Transverse colon (tissue), 4 donors: Measurements from ENCODE around the gene SCIN. TPM values are rescaled to one million over a fixed set of nuclear protein-coding genes. Genes with fewer than 3 reads are reported as not detected.

Experiments
- DNase-seq: peaks from one replicate; pipeline ENCODE4 v3.0.0-alpha.2; 2019
- H3K27ac ChIP-seq, 4 donors: fragments of 200-600 bp; sonication (generic); 2 replicates each; pipeline ENCODE4 v1.5.1; 2016 to 2018; ENCODE audit warnings: inconsistent platforms in 4 of 4
- H3K27me3 ChIP-seq: fragments of 200-600 bp; sonication (generic); 2 replicates; pipeline ENCODE4 v1.5.1; 2017; ENCODE audit warnings: inconsistent platforms
- H3K36me3 ChIP-seq, 4 donors: fragments of 200-600 bp; sonication (generic); 2 replicates each; pipeline ENCODE4 v1.5.1; 2017 to 2019; ENCODE audit warnings: inconsistent platforms in 4 of 4
- H3K4me1 ChIP-seq, 4 donors: fragments of 200-600 bp; sonication (generic); 2 replicates each; pipeline ENCODE4 v1.5.1; 2017 to 2020; ENCODE audit warnings: inconsistent platforms in 4 of 4
- H3K4me3 ChIP-seq, 4 donors: fragments of 200-600 bp; sonication (generic); 1 replicate in 1 of 4; 2 replicates in 3 of 4; pipeline versions ENCODE4 v1.5.1 to v1.6.1; 2017 to 2019; ENCODE audit warnings: inconsistent platforms in 4 of 4
- H3K9me3 ChIP-seq, 2 donors: fragments of 200-600 bp; sonication (generic); 2 replicates each; pipeline ENCODE4 v1.5.1; 2017 to 2019; ENCODE audit warnings: inconsistent platforms in 2 of 2
- CTCF ChIP-seq, 5 experiments: fragments of 200-600 bp in 3 of 5; fragments of 450-650 bp in 2 of 5; sonication (generic) in 3 of 5; IDR thresholded peaks; 1 replicate in 2 of 5; 2 replicates in 3 of 5; pipeline ENCODE4 v1.5.1; 2016 to 2017; ENCODE audit warnings: antibody characterized with exemption in 5 of 5, inconsistent platforms in 3 of 5, mild to moderate bottlenecking in 2 of 5, moderate library complexity in 1 of 5
- EP300 ChIP-seq: sonication (generic); formaldehyde crosslinking; IDR thresholded peaks from one replicate; pipeline ENCODE4 v1.6.1; 2017; ENCODE audit warnings: antibody characterized with exemption, low read depth
- POLR2A ChIP-seq: fragments of 450-650 bp; IDR thresholded peaks from one replicate; pipeline ENCODE4 v1.6.1; 2016; ENCODE audit warnings: antibody characterized with exemption, mild to moderate bottlenecking, moderate library complexity
- POLR2AphosphoS5 ChIP-seq, 3 donors: sonication (generic); formaldehyde crosslinking; IDR thresholded peaks; one replicate each; pipeline ENCODE4 v1.6.1; 2016; ENCODE audit warnings: antibody characterized with exemption in 3 of 3
- WGBS, 2 donors: methylation state at CpG; one replicate each; pipeline ENCODE4 v1.1.5; 2018; ENCODE audit warnings: low coverage in 1 of 2; 5-methylcytosine and 5-hydroxymethylcytosine counted together
- in situ Hi-C, 4 donors: fragments of 200-750 bp; cut with MboI; loops; one replicate each; pipeline versions ENCODE4 v1.15.0 to v1.15.1; 2017; ENCODE audit warnings: low sequenced_read_pairs in 3 of 4, low pct_ligation_motif_present in 1 of 4, low pct_unique_long_range_greater_than_20kb in 1 of 4
- intact Hi-C: fragments of 100-400 bp; cut with DNase I; formaldehyde crosslinking; loops from one replicate; pipeline ENCODE4 v1.15.1; 2023; ENCODE audit warnings: low total_unique reads
- total RNA-seq, 4 donors: library from RNA; depleted of rRNA; stranded (reverse); fragments of >200 nt; gene quantifications; one replicate each; pipeline ENCODE4 v1.1.0, GENCODE V29; 2016

Gene SCIN
- total RNA-seq, 4 donors from 2014 or later = 62.3 to 125 (median 86.4) TPM

DNA sequence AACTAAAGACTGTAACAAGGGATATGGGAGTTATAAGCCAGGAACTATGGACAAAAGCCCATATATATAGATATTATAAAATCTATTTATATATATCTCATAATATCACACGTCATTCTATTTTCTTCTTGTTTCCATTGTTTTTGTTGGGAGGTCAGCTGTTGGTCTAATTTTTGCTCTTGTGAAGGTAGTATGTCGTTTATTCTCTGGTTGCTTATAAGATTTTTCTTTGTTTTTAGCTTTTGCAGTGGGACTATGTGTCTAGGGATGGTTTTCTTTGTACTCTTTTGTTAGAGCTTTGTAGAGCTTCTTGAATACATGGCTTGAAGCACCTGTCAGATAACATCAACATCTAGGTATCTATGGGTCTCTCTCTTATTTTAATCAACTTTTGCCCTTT, 130.9 kb downstream of the SCIN start:
- peaks cover 0 to 9% of the 10 kb centered on the region in 2 donors for H3K9me3 ChIP-seq
- TF ChIP-seq EP300 (no peak), POLR2AphosphoS5 (IDR thresholded peaks at IDR 0.05) (no peak), POLR2A (no peak), CTCF (IDR thresholded peaks at IDR 0.05) (no peak)
- intact Hi-C loops = no loop called here

GRCh38 chr7:12703881-12704280, 133.4 kb downstream of the SCIN start:
- intact Hi-C loops = no loop called here
- Histone ChIP-seq H3K27ac (no peak overlapping the region), H3K4me3 (no peak overlapping the region), H3K9me3 (peaks cover 0 to 9% of the 10 kb centered on the region in 2 donors), H3K4me1 (peaks cover 0 to 3% (median 1%) of the 10 kb centered on the region in 4 donors), H3K27me3 (no peaks in the 10 kb centered on the region), H3K36me3 (no peaks in the 10 kb centered on the region)
- TF ChIP-seq POLR2A (no peak), CTCF (IDR thresholded peaks at IDR 0.05) (no peak), EP300 (no peak), POLR2AphosphoS5 (IDR thresholded peaks at IDR 0.05) (no peak)
- no peak for DNase-seq
- in situ Hi-C loops = no loop called here
- WGBS, 2 donors = 39 to 79% methylated on average over 2 of the region's 2 CpGs

More for the DNA sequence above, 130.9 kb downstream of the SCIN start:
- no peaks in the 10 kb centered on the region for H3K27me3 ChIP-seq
- 77 to 85% methylated on average over 2 of the region's 2 CpGs for WGBS, 2 donors
- no peak overlapping the region for H3K27ac ChIP-seq
- in situ Hi-C loops = no loop called here
- H3K36me3 ChIP-seq = no peaks in the 10 kb centered on the region
- DNase-seq = no peak
- no peak overlapping the region for H3K4me3 ChIP-seq
- peaks cover 0 to under 1% (median 0%) of the 10 kb centered on the region in 4 donors for H3K4me1 ChIP-seq

DNA sequence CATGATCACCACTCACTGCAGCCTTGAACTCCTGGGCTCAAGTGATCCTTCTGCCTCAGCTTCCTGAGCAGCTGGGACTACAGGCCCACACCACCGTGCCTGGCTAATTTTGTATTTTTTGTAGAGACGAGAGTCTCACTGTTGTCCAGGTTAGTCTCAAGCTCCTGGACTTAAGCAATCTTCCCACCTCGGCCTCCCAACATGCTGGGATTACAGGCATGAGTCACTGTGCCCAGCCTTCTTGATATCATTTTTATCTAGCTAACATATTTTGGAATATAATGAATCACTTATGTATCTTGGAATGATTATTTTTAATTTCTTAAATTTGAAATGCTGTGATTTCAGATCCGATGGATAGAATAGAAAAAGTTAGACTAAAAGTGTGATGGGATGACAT, 135.4 kb downstream of the SCIN start:
- intact Hi-C loops = no loop called here
- TF ChIP-seq POLR2A = no peak
- no peak for TF ChIP-seq CTCF (IDR thresholded peaks at IDR 0.05)
- H3K27ac ChIP-seq = no peak overlapping the region
- H3K36me3 ChIP-seq = no peaks in the 10 kb centered on the region
- WGBS, 2 donors = 78 to 90% methylated on average over 4 of the region's 4 CpGs
- DNase-seq = no peak
- peaks cover 0 to 22% (median 11%) of the 10 kb centered on the region in 4 donors for H3K4me1 ChIP-seq
- H3K4me3 ChIP-seq = no peak overlapping the region
- peaks cover 0 to 8% of the 10 kb centered on the region in 2 donors for H3K9me3 ChIP-seq
- in situ Hi-C loops = no loop called here
- no peaks in the 10 kb centered on the region for H3K27me3 ChIP-seq

DNA sequence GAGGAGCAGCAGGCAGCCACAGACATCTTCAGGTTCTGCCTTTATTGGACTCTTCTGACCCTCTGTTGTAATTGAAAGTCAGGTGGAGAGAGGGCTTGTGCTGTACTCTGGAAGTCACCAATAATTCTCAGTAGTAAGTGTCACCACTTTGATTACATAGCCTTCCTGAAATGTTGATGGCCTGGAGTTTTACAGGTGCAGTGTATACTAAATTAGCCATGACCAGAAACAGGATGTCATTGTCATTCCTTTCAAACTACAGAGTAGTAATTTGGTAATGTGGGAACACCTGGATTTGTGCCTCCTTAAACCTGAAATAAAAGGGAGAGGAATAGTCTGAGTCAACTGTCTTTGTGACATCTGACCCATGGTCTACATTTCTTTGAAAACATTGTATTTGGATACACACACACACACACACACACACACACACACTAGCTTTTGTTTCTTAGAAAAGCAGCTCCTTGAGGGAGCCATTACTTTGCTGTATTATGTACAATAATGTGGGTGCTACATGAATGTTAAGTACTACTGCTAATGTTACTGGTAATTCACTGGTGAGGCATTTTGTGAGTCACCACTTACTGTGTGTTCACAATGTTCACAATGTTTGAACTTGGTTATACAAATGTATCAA, 136.5 kb downstream of the SCIN start:
- DNase-seq = no peak
- Histone ChIP-seq H3K4me1 (peaks cover 0 to 30% (median 13%) of the 10 kb centered on the region in 4 donors), H3K36me3 (no peaks in the 10 kb centered on the region), H3K9me3 (no peaks in the 10 kb centered on the region), H3K27ac (peak overlapping the region in 3 of 4 donors; percentile 1 to 52 (median 15)), H3K4me3 (no peak overlapping the region), H3K27me3 (no peaks in the 10 kb centered on the region)
- no peak for TF ChIP-seq EP300
- TF ChIP-seq POLR2AphosphoS5 (IDR thresholded peaks at IDR 0.05) = no peak
- TF ChIP-seq POLR2A = no peak
- no peak for TF ChIP-seq CTCF (IDR thresholded peaks at IDR 0.05)
- intact Hi-C loops (no loop called here), in situ Hi-C loops (no loop called here)
